ENCODE measurements around the gene SAMHD1. TPM values are rescaled to one million over a fixed set of nuclear protein-coding genes. Genes with fewer than 3 reads are reported as not detected.

The SAMHD1 gene
- total and polyA plus RNA-seq, 4 donors = 14.7 to 51.2 (median 27.7) TPM

DNA sequence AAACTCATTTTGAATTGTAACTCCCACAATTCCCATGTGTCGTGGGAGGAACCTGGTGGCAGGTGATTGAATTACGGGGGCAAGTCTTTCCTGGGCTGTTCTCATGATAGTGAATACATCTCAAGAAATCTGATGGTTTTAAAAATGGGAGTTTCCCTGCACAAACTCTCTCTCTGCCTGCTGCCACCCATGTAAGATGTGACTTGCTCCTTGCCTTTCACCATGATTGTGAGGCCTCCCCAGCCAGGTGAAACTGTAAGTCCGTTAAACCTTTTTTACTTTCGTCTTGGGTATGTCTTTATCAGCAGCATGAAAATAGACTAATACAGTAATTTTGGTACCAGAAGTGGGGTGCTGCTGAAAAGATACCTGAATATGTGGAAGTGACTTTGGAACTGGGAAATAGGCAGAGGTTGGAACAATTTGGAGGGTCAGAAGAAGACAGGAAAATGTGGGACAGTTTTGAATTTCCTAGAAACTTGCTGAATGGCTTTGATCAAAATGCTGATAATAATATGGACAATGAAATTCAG, 41.4 kb upstream of the SAMHD1 start:
- 96% methylated on average over 4 of the region's 4 CpGs for WGBS
- Histone ChIP-seq H3K36me3 (ENCODE audit: control insufficient read depth in 4 of 4, insufficient read depth in 3 of 4, low read depth in 1 of 4, low read length in 3 of 4) (no peaks in the 10 kb centered on the region), H3K4me3 (ENCODE audit: low read depth in 1 of 3, low read length in 3 of 3) (no peak overlapping the region), H3K27ac (ENCODE audit: low read depth in 1 of 2, low read length in 2 of 2) (no peak overlapping the region), H3K9ac (ENCODE audit: low read depth in 1 of 2, low read length in 2 of 2) (no peak overlapping the region), H3K9me3 (ENCODE audit: control insufficient read depth in 4 of 4, low read length in 3 of 4) (peaks cover 0 to 5% (median 0%) of the 10 kb centered on the region in 4 donors), H3K4me1 (ENCODE audit: control insufficient read depth in 4 of 4, insufficient read depth in 4 of 4, low read length in 3 of 4) (no peaks in the 10 kb centered on the region), H3K27me3 (ENCODE audit: control insufficient read depth in 4 of 4, insufficient read depth in 4 of 4, low read length in 3 of 4) (no peaks in the 10 kb centered on the region)
- TF ChIP-seq JUND (IDR thresholded peaks at IDR 0.05) = no peak
- no peak for TF ChIP-seq EGR1 (IDR thresholded peaks at IDR 0.05; ENCODE audit: low read depth in 2 of 2)
- TF ChIP-seq, protein P1, sequence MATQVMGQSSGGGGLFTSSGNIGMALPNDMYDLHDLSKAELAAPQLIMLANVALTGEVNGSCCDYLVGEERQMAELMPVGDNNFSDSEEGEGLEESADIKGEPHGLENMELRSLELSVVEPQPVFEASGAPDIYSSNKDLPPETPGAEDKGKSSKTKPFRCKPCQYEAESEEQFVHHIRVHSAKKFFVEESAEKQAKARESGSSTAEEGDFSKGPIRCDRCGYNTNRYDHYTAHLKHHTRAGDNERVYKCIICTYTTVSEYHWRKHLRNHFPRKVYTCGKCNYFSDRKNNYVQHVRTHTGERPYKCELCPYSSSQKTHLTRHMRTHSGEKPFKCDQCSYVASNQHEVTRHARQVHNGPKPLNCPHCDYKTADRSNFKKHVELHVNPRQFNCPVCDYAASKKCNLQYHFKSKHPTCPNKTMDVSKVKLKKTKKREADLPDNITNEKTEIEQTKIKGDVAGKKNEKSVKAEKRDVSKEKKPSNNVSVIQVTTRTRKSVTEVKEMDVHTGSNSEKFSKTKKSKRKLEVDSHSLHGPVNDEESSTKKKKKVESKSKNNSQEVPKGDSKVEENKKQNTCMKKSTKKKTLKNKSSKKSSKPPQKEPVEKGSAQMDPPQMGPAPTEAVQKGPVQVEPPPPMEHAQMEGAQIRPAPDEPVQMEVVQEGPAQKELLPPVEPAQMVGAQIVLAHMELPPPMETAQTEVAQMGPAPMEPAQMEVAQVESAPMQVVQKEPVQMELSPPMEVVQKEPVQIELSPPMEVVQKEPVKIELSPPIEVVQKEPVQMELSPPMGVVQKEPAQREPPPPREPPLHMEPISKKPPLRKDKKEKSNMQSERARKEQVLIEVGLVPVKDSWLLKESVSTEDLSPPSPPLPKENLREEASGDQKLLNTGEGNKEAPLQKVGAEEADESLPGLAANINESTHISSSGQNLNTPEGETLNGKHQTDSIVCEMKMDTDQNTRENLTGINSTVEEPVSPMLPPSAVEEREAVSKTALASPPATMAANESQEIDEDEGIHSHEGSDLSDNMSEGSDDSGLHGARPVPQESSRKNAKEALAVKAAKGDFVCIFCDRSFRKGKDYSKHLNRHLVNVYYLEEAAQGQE (IDR thresholded peaks at IDR 0.05) = no peak
- TF ChIP-seq YY1 (IDR thresholded peaks at IDR 0.05) = no peak
- DNase-seq (ENCODE audit: low spot score) = no peak

- H3K4me1 ChIP-seq (ENCODE audit: control insufficient read depth in 4 of 4, insufficient read depth in 4 of 4, low read length in 3 of 4) = no peaks in the 10 kb centered on the region
- WGBS = 91% methylated on average over 3 of the region's 3 CpGs
- H3K27me3 ChIP-seq (ENCODE audit: control insufficient read depth in 4 of 4, insufficient read depth in 4 of 4, low read length in 3 of 4) = no peaks in the 10 kb centered on the region
- H3K4me3 ChIP-seq (ENCODE audit: low read depth in 1 of 3, low read length in 3 of 3) = no peak overlapping the region
- TF ChIP-seq SP1 (IDR thresholded peaks at IDR 0.05) = no peak
- H3K9me3 ChIP-seq (ENCODE audit: control insufficient read depth in 4 of 4, low read length in 3 of 4) = peaks cover 0 to 5% (median 0%) of the 10 kb centered on the region in 4 donors
- H3K27ac ChIP-seq (ENCODE audit: low read depth in 1 of 2, low read length in 2 of 2) = no peak overlapping the region
- H3K9ac ChIP-seq (ENCODE audit: low read depth in 1 of 2, low read length in 2 of 2) = no peak overlapping the region
- DNase-seq (ENCODE audit: low spot score) = no peak
- H3K36me3 ChIP-seq (ENCODE audit: control insufficient read depth in 4 of 4, insufficient read depth in 3 of 4, low read depth in 1 of 4, low read length in 3 of 4) = no peaks in the 10 kb centered on the region
Observed at GRCh38 chr20:36991703-36992102, 40.2 kb upstream of the SAMHD1 start.

DNA sequence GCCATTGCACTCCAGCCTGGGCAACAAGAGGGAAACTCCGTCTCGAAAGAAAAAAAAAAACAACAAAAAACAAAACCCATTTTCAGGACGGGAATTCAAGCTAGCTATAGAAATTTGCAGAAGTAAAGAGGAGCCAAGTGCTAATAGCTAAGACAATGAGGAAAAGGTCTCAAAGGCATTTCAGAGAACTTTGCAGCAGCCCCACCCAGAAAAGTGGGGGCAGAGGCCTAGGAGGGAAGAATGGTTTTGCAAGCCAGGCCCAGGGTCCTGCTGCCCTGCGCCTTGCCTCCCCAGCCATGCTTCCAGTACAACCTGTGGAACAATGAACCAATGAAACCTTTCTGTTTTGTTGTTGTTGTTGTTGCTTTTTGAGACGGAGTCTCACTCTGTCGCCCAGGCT, 38.3 kb upstream of the SAMHD1 start:
- Histone ChIP-seq H3K36me3 (ENCODE audit: control insufficient read depth in 4 of 4, insufficient read depth in 3 of 4, low read depth in 1 of 4, low read length in 3 of 4) (no peaks in the 10 kb centered on the region), H3K4me3 (ENCODE audit: low read depth in 1 of 3, low read length in 3 of 3) (no peak overlapping the region), H3K9me3 (ENCODE audit: control insufficient read depth in 4 of 4, low read length in 3 of 4) (peaks cover 0 to 5% (median 0%) of the 10 kb centered on the region in 4 donors), H3K27me3 (ENCODE audit: control insufficient read depth in 4 of 4, insufficient read depth in 4 of 4, low read length in 3 of 4) (no peaks in the 10 kb centered on the region), H3K4me1 (ENCODE audit: control insufficient read depth in 4 of 4, insufficient read depth in 4 of 4, low read length in 3 of 4) (no peaks in the 10 kb centered on the region), H3K9ac (ENCODE audit: low read depth in 1 of 2, low read length in 2 of 2) (no peak overlapping the region), H3K27ac (ENCODE audit: low read depth in 1 of 2, low read length in 2 of 2) (no peak overlapping the region)
- TF ChIP-seq FOXA2 (IDR thresholded peaks at IDR 0.05) = no peak
- no peak for TF ChIP-seq ATF3 (IDR thresholded peaks at IDR 0.05)
- TF ChIP-seq, protein P1 (IDR thresholded peaks at IDR 0.05) = no peak
- TF ChIP-seq EGR1 (IDR thresholded peaks at IDR 0.05; ENCODE audit: low read depth in 2 of 2) = no peak
- TF ChIP-seq TAF1 (conservative IDR thresholded peaks at IDR 0.05) = no peak
- no peak for TF ChIP-seq RAD21 (IDR thresholded peaks at IDR 0.05)
- TF ChIP-seq YY1 (IDR thresholded peaks at IDR 0.05) = no peak
- TF ChIP-seq JUND (IDR thresholded peaks at IDR 0.05) = no peak
- TF ChIP-seq SP1 (IDR thresholded peaks at IDR 0.05) = no peak
- no peak for TF ChIP-seq GABPA (IDR thresholded peaks at IDR 0.05 in 1 of 2, conservative IDR thresholded peaks at IDR 0.05 in 1 of 2)
- no peak for TF ChIP-seq FOXA1 (IDR thresholded peaks at IDR 0.05)
- TF ChIP-seq RXRA (IDR thresholded peaks at IDR 0.05) = no peak
- TF ChIP-seq ZBTB33 (IDR thresholded peaks at IDR 0.05) = no peak
- TF ChIP-seq, protein P2, sequence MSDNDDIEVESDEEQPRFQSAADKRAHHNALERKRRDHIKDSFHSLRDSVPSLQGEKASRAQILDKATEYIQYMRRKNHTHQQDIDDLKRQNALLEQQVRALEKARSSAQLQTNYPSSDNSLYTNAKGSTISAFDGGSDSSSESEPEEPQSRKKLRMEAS (IDR thresholded peaks at IDR 0.05) = no peak
- WGBS = 77% methylated on average over 6 of the region's 6 CpGs
- no peak for DNase-seq (ENCODE audit: low spot score)
